ENCODE measurements around the gene FBXL20.

Gene FBXL20

DNA sequence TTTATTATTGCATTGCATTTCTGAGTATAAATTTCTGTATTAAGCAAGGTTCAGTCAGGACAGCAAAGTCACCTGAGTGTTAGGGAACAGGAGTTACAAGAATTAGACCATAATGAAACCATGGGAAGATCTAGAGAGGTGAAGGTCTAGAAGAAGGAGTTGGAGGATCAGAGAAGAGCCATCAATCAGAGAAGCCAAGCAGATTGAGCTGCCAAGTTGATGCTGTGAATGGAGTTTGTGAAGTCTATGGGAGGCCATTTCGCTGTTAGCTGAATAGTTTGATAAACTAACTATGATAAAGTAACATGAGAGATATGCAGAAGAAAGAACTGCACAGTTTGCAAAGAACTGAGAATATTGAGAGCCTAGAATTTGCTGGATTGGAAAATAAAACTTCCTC lies 40.4 kb downstream of the FBXL20 start:
- no peaks in the 10 kb centered on the region for H3K9me2 ChIP-seq (replicated peaks; ENCODE audit: low read depth, low read length)
- no peaks in the 10 kb centered on the region for H3K27me3 ChIP-seq (ENCODE audit: insufficient read depth, low read length, poor library complexity, severe bottlenecking)
- H3K9me3 ChIP-seq (ENCODE audit: insufficient read depth, low read depth, low read length) = no peaks in the 10 kb centered on the region
- TF ChIP-seq, protein P1, sequence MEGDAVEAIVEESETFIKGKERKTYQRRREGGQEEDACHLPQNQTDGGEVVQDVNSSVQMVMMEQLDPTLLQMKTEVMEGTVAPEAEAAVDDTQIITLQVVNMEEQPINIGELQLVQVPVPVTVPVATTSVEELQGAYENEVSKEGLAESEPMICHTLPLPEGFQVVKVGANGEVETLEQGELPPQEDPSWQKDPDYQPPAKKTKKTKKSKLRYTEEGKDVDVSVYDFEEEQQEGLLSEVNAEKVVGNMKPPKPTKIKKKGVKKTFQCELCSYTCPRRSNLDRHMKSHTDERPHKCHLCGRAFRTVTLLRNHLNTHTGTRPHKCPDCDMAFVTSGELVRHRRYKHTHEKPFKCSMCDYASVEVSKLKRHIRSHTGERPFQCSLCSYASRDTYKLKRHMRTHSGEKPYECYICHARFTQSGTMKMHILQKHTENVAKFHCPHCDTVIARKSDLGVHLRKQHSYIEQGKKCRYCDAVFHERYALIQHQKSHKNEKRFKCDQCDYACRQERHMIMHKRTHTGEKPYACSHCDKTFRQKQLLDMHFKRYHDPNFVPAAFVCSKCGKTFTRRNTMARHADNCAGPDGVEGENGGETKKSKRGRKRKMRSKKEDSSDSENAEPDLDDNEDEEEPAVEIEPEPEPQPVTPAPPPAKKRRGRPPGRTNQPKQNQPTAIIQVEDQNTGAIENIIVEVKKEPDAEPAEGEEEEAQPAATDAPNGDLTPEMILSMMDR (conservative IDR thresholded peaks at IDR 0.05; ENCODE audit: low read length) = no peak
- no peak for TF ChIP-seq EZH2phosphoT487 (IDR thresholded peaks at IDR 0.05; ENCODE audit: borderline replicate concordance)
- no peak overlapping the region for H2AFZ ChIP-seq (ENCODE audit: low read length)
- no peaks in the 10 kb centered on the region for H3K4me1 ChIP-seq (ENCODE audit: insufficient read depth, low read length, poor library complexity, severe bottlenecking)
- no peak overlapping the region for H3K4me2 ChIP-seq (ENCODE audit: low read depth, low read length, poor library complexity, severe bottlenecking)
- H3K79me2 ChIP-seq (ENCODE audit: insufficient read depth, low read length) = 0 out of 2 replicates have a peak, but pooled peaks cover 3% of the 10 kb centered on the region
- no peaks in the 10 kb centered on the region for H4K20me1 ChIP-seq (ENCODE audit: insufficient read depth, low read length, poor library complexity, severe bottlenecking)
- no peak overlapping the region for H3K9ac ChIP-seq (ENCODE audit: low read depth, low read length, poor library complexity, severe bottlenecking)
- H3K4me3 ChIP-seq (ENCODE audit: low read length, poor library complexity, severe bottlenecking) = no peak overlapping the region
- H3F3A ChIP-seq (ENCODE audit: low read depth) = no peaks in the 10 kb centered on the region
- no peaks in the 10 kb centered on the region for H3K36me3 ChIP-seq (ENCODE audit: insufficient read depth, low read length)

DNA sequence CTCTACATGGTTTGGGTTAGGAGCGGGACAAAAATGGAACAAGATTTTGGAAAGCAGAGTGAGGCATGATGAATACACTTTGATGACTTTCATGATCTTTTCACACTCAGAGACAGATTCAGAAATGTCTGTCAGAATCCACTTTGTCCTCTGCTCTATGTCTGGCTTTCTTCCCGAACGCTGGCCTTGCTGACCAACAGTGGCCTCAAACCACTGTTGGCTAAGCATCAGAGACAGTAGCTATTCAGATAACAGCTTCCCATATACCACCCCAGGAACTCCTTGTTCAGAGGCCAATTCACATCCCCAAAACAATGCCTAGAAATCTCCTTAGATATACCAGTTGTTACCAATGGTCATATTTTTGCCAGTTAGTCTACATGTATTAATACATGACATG lies 40.9 kb downstream of the FBXL20 start:
- H3K36me3 ChIP-seq (ENCODE audit: insufficient read depth, low read length) = no peaks in the 10 kb centered on the region
- H3K4me2 ChIP-seq (ENCODE audit: low read depth, low read length, poor library complexity, severe bottlenecking) = no peak overlapping the region
- no peak overlapping the region for H3K4me3 ChIP-seq (ENCODE audit: low read length, poor library complexity, severe bottlenecking)
- H3K4me1 ChIP-seq (ENCODE audit: insufficient read depth, low read length, poor library complexity, severe bottlenecking) = no peaks in the 10 kb centered on the region
- H3F3A ChIP-seq (ENCODE audit: low read depth) = no peaks in the 10 kb centered on the region
- H4K20me1 ChIP-seq (ENCODE audit: insufficient read depth, low read length, poor library complexity, severe bottlenecking) = no peaks in the 10 kb centered on the region
- no peaks in the 10 kb centered on the region for H3K9me2 ChIP-seq (replicated peaks; ENCODE audit: low read depth, low read length)
- H3K79me2 ChIP-seq (ENCODE audit: insufficient read depth, low read length) = 0 out of 2 replicates have a peak, but pooled peaks cover 3% of the 10 kb centered on the region
- TF ChIP-seq EZH2phosphoT487 (IDR thresholded peaks at IDR 0.05; ENCODE audit: borderline replicate concordance) = no peak
- TF ChIP-seq, protein P1 (conservative IDR thresholded peaks at IDR 0.05; ENCODE audit: low read length) = no peak
- H3K27me3 ChIP-seq (ENCODE audit: insufficient read depth, low read length, poor library complexity, severe bottlenecking) = no peaks in the 10 kb centered on the region
- H3K9ac ChIP-seq (ENCODE audit: low read depth, low read length, poor library complexity, severe bottlenecking) = no peak overlapping the region
- H2AFZ ChIP-seq (ENCODE audit: low read length) = no peak overlapping the region
- H3K9me3 ChIP-seq (ENCODE audit: insufficient read depth, low read depth, low read length) = no peaks in the 10 kb centered on the region

DNA sequence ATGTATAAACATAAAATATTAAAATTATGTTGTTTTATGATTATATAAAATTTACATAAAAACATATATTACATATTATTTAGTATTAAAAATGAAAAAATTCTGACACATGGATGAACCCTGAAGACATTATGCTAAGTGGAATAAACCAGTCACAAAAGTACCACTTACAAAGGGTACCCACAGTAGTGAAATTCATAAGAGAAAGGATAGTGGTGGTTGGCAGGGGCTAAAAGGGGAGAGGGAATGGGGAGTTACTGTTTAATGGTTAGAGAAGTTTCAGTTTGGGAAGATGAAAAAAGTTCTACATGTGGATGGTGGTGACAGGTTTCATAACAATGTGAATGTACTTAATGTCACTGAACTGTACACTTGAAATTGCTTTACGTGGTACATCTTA lies 41.4 kb downstream of the FBXL20 start:
- Histone ChIP-seq H3K79me2 (ENCODE audit: insufficient read depth, low read length) (0 out of 2 replicates have a peak, but pooled peaks cover 3% of the 10 kb centered on the region), H3K9me2 (replicated peaks; ENCODE audit: low read depth, low read length) (no peaks in the 10 kb centered on the region), H3K4me2 (ENCODE audit: low read depth, low read length, poor library complexity, severe bottlenecking) (no peak overlapping the region), H3K9ac (ENCODE audit: low read depth, low read length, poor library complexity, severe bottlenecking) (no peak overlapping the region), H3F3A (ENCODE audit: low read depth) (no peaks in the 10 kb centered on the region), H3K4me1 (ENCODE audit: insufficient read depth, low read length, poor library complexity, severe bottlenecking) (no peaks in the 10 kb centered on the region), H2AFZ (ENCODE audit: low read length) (no peak overlapping the region), H3K4me3 (ENCODE audit: low read length, poor library complexity, severe bottlenecking) (no peak overlapping the region), H3K27me3 (ENCODE audit: insufficient read depth, low read length, poor library complexity, severe bottlenecking) (no peaks in the 10 kb centered on the region), H3K36me3 (ENCODE audit: insufficient read depth, low read length) (no peaks in the 10 kb centered on the region), H4K20me1 (ENCODE audit: insufficient read depth, low read length, poor library complexity, severe bottlenecking) (no peaks in the 10 kb centered on the region), H3K9me3 (ENCODE audit: insufficient read depth, low read depth, low read length) (no peaks in the 10 kb centered on the region)
- TF ChIP-seq, protein P1 (conservative IDR thresholded peaks at IDR 0.05; ENCODE audit: low read length) = no peak
- no peak for TF ChIP-seq EZH2phosphoT487 (IDR thresholded peaks at IDR 0.05; ENCODE audit: borderline replicate concordance)

All from Loucy (cell line).